DMS53 treated with DMSO at 0.1 percent for 48 hours (cell line): Measurements from ENCODE around the gene CAMP.
"Not testable (repeated sequence)": the region's sequence is repeated elsewhere in the genome, so short reads cannot be mapped to it uniquely, and the experiment has no call there.

Experiments used
- DNase-seq: peaks from one replicate; lab custom pipeline; 2025; ENCODE audit not compliant: unreplicated experiment; lab: John Stamatoyannopoulos, UW

CAMP gene

DNA sequence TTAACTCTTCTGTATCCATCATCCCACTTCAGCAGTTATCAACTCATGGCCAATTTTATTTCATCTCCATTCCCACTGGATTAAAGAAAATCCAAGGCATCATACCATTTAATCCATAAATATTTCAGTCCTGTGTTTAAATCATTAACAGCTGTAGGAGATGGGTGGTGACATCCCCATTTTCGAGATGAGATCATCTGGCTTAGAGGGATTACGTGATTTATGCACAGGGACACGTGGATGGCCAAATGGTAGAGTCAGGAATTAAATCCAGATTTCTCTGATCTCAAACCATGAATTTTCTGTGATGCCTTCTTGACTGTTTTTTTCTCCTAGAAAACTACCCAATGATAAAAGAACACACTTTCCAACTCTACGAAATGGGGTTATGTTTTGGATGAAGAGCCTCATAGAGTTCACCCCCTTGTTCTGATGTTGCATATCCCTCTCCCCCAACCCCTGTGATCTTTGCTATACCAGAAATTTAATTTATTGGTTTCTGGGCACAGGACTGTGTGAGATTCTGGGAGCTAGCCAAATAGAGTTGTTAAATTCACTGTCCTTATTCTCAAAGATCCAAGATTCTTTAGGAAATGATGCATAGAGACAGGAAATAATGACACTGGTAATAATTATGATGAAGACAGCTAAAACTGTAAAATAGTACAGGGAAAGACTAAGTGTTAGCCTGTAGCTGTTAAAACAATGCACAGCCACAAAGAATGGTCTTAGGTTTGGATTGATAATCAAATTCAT, 25.0 kb downstream of the CAMP start:
- DNase-seq = no peak

DNA sequence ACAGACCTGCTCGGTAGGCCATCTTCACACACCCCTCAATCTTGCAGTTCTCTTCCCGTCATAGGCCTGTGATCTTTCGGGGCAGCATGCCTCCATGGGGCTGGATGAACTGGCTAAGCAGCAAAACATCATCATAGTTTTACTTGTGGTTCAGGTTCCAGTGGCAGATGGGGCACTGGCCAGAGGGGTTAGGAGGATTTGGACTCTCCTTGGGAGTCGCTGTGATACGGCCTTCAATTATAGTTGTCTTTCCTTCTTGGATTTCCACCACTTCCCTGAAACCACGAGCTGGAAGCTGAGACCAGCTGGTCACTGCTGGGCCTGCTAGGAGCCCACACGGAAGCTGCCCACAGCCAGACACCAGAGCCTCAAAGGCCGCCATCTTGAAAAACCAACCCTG, 33.3 kb downstream of the CAMP start:
- no peak for DNase-seq

DNA sequence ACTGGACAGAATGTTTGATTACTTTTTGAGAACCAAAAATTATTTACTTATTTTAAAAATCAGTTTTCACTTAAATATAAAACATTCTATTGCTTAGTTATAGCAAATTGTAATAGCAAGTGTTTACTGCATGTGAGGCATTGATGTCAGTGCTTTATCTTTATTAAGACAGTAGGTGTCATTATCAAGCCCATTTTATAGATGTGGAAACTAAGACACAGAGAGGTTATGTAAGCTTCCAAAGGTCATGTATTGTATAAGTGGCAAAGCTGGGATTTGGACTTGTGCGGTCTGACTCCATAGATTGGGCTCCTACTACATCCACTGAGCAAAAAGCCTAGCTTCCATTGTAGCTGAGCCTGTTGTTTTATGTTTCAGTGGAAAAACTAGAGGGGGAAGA, 35.2 kb downstream of the CAMP start:
- DNase-seq = no peak

DNA sequence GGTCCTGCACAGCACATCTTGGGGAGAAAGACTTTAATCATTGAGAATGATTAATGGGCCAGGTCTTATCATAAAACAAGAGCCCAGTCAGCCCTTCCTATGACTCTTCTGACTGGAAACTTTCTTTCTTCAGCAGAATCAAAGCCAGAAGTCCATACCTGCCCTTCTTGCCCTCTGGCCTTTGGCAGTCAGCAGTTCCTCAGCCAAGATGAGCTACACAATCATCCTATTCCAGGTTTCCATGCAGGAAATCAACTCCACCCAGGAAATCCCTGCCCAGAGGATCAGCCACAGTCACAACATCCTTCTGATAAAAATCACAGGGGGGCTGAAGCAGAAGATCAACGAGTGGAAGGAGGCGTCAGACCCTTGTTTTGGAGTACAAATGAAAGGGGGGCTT, 44.5 kb downstream of the CAMP start:
- DNase-seq = no peak

DNA sequence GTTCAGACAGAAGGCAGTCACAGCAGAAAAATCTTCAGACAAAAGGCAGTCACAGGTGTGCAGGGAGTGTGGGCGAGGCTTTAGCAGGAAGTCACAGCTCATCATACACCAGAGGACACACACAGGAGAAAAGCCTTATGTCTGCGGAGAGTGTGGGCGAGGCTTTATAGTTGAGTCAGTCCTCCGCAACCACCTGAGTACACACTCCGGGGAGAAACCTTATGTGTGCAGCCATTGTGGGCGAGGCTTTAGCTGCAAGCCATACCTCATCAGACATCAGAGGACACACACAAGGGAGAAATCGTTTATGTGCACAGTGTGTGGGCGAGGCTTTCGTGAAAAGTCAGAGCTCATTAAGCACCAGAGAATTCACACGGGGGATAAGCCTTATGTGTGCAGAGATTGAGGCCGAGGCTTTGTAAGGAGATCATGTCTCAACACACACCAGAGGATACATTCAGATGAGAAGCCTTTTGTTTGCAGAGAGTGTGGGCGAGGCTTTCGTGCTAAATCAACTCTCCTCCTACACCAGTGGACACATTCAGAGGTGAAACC, 45.2 kb downstream of the CAMP start:
- DNase-seq = peak; percentile 71

DNA sequence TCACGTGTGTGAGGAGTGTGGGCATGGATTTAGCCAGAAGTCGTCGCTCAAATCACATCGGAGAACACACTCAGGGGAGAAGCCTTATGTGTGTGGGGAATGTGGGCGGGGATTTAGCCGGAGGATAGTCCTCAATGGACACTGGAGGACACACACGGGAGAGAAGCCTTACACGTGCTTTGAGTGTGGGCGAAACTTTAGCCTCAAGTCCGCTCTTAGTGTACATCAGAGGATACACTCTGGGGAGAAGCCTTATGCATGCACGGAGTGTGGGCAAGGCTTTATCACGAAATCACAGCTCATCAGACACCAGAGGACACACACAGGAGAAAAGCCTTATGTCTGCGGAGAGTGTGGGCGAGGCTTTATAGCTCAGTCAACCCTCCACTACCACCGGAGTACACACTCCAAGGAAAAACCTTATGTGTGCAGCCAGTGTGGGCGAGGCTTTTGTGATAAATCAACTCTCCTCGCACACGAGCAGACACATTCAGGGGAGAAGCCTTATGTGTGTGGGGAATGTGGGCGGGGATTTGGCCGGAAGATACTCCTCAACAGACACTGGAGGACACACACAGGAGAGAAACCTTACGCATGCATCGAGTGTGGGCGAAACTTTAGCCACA, 45.8 kb downstream of the CAMP start:
- DNase-seq = no peak

DNA sequence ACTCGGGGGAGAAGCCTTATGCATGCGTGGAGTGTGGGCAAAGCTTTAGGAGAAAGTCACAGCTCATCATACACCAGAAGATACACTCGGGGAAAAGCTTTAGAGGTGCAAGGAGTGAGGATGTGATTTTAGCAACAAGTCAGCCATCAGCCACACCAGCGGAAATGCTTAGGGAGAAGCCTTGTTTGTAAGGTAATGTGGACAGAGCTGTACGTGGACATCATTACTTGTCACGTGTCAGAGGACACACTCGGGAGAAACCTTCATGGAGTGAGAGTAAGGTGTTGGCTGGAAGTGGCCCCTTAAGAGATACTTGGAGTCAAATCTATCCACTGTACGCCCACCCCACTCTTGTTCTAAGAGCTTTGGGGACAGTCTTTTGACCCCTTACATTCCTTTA, 46.3 kb downstream of the CAMP start:
- no peak for DNase-seq

DNA sequence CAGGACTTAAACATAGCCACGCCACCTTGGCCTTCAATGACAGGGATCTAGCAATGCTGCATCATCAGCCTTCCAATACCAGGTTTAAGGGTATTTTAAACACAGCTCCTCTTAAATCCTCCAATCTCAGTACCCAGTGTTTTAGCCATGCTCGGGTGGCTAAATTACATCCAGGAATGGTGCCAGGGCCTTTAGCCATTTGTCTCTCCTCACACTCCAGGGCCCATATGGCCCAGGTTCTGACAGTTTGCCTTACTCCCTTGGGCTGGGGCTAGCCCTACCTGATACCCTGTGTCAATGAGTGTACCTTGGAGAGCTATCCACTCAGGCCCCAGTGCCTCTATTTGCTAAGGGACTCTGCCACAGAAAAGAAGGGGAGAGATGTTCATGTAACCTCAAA, 47.0 kb downstream of the CAMP start:
- DNase-seq = no peak

DNA sequence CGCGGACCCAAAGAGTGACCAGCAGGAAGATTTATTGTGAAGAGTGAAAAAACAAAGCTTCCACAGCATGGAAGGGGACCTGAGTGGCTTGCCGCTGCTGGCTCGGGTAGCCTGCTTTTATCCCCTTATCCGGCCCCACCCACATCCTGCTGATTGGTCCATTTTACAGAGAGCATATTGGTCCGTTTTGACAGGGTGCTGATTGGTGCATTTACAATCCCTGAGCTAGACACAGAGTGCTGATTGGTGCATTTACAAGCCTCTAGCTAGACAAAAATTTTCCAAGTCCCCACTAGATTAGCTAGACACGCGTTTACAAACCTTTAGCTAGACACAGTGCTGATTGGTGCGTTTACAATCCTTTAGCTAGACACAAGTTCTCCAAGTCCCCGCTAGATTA, 47.9 kb downstream of the CAMP start:
- not testable (repeated sequence) for DNase-seq

DNA sequence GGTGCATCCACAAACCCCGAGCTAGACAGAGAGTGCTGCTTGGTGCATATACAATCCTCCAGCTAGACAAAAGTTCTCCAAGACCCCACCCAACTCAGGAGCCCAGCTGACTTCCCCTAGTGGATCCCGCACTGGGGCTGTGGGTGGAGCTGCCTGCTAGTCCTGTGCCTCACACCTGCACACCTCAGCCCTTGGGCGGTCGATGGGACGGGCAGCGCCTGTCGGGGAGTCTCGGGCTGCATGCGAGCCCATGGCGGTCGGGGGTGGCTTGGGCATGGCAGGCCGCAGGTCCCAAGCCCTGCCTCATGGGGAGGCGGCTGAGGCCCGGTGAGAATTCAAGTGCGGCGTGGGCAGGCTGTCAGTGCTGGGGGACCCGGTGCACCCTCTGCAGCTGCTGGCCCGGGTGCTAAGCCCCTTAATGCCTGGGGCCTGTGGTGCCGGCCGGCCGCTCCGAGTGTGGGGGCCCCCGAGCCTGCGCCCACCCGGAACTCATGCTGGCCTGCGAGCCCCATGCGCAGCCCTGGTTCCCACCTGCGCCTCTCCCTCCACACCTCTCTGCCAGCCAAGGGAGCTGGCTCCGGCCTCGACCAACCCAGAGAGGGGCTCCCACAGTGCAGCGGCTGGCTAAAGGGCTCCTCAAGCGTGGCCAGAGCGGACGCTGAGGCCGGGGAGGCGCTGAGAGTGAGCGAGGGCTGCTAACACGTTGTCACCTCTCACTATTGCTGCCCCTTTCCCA, 48.6 kb downstream of the CAMP start:
- DNase-seq = no peak

DNA sequence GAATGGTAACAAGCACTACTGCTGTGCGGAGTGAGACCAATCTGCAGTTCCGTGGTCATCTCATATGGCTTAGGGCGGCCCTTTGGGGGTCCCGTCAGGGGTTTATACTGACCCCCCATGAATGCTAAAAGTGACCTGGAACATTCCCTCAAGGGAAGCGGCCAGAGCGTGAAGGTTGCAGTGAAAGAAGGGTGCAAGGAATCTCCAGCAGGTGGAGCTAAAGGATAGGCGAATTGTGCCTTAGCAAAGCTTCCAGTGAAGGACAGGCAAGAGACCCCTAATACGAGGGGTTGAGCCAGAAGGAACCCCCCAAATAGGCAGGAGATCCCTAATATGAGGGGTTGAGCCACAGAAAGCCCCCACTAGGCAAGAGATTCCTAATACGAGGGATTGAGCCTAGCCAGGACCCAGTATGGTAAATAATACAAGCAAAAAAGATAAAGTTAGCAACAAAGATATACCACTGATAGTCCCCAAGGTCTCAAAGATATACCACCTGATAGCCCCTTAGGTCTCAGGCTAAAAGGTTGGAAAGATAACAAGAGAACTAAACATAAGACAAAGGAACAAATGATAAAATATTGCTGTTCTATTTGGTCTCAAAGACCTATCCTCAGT, 50.4 kb downstream of the CAMP start:
- DNase-seq = peak; percentile 4

DNA sequence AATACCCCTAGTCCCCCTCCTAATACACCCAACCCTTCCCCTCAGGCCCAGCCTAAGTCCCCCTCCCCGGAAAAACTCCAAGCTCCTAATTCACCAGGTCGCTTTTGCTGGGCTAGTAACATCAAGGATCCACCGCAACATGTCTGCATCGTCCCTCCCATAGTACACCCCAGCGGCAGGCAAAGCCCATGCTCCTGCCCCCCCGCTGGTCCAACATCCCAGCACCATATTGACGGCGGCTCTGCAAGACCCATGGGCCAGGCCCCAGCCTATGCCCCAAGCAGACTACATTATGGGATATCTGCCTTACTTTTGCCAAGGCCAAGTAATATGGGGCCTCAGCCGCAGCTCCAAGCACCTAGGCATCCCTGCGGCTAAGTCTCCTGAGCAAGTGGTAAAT, 51.2 kb downstream of the CAMP start:
- DNase-seq = no peak
